Body of pancreas (tissue), 4 donors: Measurements from ENCODE around the gene DSCAM. TPM values are rescaled to one million over a fixed set of nuclear protein-coding genes. Genes with fewer than 3 reads are reported as not detected.

Source experiments
- ATAC-seq: fragments of 150-250 bp; one replicate; pipeline ENCODE4 v1.9.1; 2016
- DNase-seq, 4 donors: peaks; one replicate each; pipeline ENCODE4 v3.0.0-alpha.2; 2019
- H3K27ac ChIP-seq, 4 donors: fragments of 200-600 bp; sonication (generic); 1 replicate in 3 of 4; 2 replicates in 1 of 4; pipeline versions ENCODE4 v1.5.1 to v1.6.1; 2016 to 2019; ENCODE audit warnings: mild to moderate bottlenecking in 1 of 4, mixed read lengths in 1 of 4, moderate library complexity in 1 of 4
- H3K27me3 ChIP-seq, 2 donors: fragments of 200-600 bp; sonication (generic); one replicate each; pipeline ENCODE4 v1.6.0; 2016; ENCODE audit warnings: mild to moderate bottlenecking in 1 of 2
- H3K36me3 ChIP-seq, 2 donors: fragments of 200-600 bp; sonication (generic); replicated peaks in 1 of 2; 2 replicates each; pipeline ENCODE4 v1.5.1; 2016; ENCODE audit warnings: low read depth in 2 of 2; ENCODE audit not compliant: insufficient read depth in 1 of 2
- H3K4me1 ChIP-seq: fragments of 200-600 bp; sonication (generic); one replicate; pipeline ENCODE4 v1.6.0; 2016
- H3K4me3 ChIP-seq, 2 donors: fragments of 200-600 bp; sonication (generic); 1 replicate in 1 of 2; 2 replicates in 1 of 2; pipeline ENCODE4 v1.5.1; 2016 to 2019
- H3K9me3 ChIP-seq, 3 donors: fragments of 200-600 bp; sonication (generic); 1 replicate in 2 of 3; 2 replicates in 1 of 3; pipeline ENCODE4 v1.5.1; 2016
- CTCF ChIP-seq, 7 experiments: fragments of 450-650 bp in 4 of 7; fragments of 200-600 bp in 3 of 7; sonication (generic) in 3 of 7; IDR thresholded peaks; one replicate each; pipeline ENCODE4 v1.5.1; 2016 to 2019; ENCODE audit warnings: antibody characterized with exemption in 7 of 7
- POLR2A ChIP-seq, 3 donors: fragments of 450-650 bp; IDR thresholded peaks; one replicate each; pipeline ENCODE4 v1.6.1; 2016; ENCODE audit warnings: antibody characterized with exemption in 3 of 3, mild to moderate bottlenecking in 2 of 3
- WGBS, 2 donors: methylation state at CpG; one replicate each; pipeline ENCODE4 v1.1.5; 2017; 5-methylcytosine and 5-hydroxymethylcytosine counted together
- intact Hi-C: fragments of 100-400 bp; cut with DNase I; formaldehyde crosslinking; loops from one replicate; pipeline ENCODE4 v1.15.1; 2023
- total RNA-seq, 2 donors: library from RNA; depleted of rRNA; stranded (reverse); fragments of >200 nt; gene quantifications; one replicate each; pipeline ENCODE4 v1.1.0, GENCODE V29; 2016

DSCAM gene
- total RNA-seq, 2 donors from 2014 or later = 0.26 TPM; not detected in 1

DNA sequence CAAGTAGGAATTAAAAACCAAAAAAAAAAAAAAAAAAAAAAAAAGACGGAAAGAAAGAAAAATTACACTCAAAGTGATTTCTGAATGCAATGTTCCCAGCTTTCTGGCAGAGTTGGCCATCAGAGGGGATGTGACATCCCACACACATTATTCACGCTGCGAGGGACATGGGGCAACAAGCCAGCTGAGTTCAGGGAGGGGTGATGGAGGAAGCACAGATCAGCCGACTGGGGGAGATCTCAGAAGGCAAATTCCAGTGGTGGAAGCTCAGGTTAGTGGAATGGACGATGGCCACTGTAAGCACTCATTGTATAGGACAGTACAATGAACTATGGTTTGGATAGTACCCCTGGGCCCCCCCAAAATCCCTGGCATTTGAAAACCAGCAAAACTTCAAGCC lies 667.8 kb downstream of the DSCAM start:
- no peak overlapping the region for H3K4me3 ChIP-seq
- ATAC-seq = no peak
- WGBS, 2 donors = 22 to 40% methylated on average over 5 of the region's 5 CpGs
- no peak overlapping the region for H3K27ac ChIP-seq
- H3K36me3 ChIP-seq = no peaks in the 10 kb centered on the region
- no peaks in the 10 kb centered on the region for H3K9me3 ChIP-seq
- H3K27me3 ChIP-seq = no peaks in the 10 kb centered on the region
- peak in 3 of 4 donors; percentile 15 to 34 (median 23) for DNase-seq
- no peaks in the 10 kb centered on the region for H3K4me1 ChIP-seq
- no peak for TF ChIP-seq POLR2A (IDR thresholded peaks at IDR 0.05)
- TF ChIP-seq CTCF (IDR thresholded peaks at IDR 0.05) = no peak
- intact Hi-C loops = no loop called here

- Histone ChIP-seq H3K4me3 (no peak overlapping the region), H3K9me3 (no peaks in the 10 kb centered on the region), H3K27me3 (no peaks in the 10 kb centered on the region), H3K36me3 (no peaks in the 10 kb centered on the region), H3K27ac (no peak overlapping the region), H3K4me1 (no peaks in the 10 kb centered on the region)
- no peak for TF ChIP-seq POLR2A (IDR thresholded peaks at IDR 0.05)
- TF ChIP-seq CTCF (IDR thresholded peaks at IDR 0.05) = no peak
- DNase-seq = no peak
- intact Hi-C loops = no loop called here
- ATAC-seq = no peak
- WGBS, 2 donors = 74 to 76% methylated on average over 19 of the region's 19 CpGs
Observed at GRCh38 chr21:40178726-40179125, 668.2 kb downstream of the DSCAM start.

DNA sequence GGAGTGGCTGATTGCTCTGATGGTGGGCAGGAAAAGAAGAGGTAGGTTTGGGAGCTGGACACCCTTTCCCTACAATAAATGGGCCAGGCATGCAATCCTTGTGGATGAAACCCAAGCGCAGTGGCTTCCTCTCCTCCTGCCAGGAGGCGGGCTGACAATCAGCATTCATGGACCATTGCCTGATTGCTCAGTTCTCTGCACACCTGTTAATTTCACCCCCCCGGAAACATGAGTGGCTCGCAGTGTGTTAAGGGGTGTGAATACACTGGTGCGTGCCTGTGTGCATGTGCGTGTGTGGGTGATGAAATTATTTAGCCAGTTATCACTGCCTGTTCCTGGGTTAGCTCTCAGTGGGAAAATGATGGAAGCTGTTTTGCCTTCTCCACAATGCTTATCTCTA lies 669.0 kb downstream of the DSCAM start:
- TF ChIP-seq CTCF (IDR thresholded peaks at IDR 0.05) (no peak), POLR2A (IDR thresholded peaks at IDR 0.05) (no peak)

GRCh38 chr21:40176724-40177123 lies 670.2 kb downstream of the DSCAM start:
- DNase-seq (peak in 3 of 4 donors; percentile 14 to 34 (median 19)), ATAC-seq (no peak)
- H3K4me1 ChIP-seq = no peaks in the 10 kb centered on the region
- WGBS, 2 donors = 12 to 14% methylated on average over 5 of the region's 5 CpGs
- H3K27me3 ChIP-seq = no peaks in the 10 kb centered on the region
- H3K4me3 ChIP-seq = no peak overlapping the region
- no peaks in the 10 kb centered on the region for H3K36me3 ChIP-seq
- TF ChIP-seq POLR2A (IDR thresholded peaks at IDR 0.05) (no peak), CTCF (IDR thresholded peaks at IDR 0.05) (no peak)
- no peak overlapping the region for H3K27ac ChIP-seq
- intact Hi-C loops = no loop called here
- no peaks in the 10 kb centered on the region for H3K9me3 ChIP-seq

More for the DNA sequence above, 669.0 kb downstream of the DSCAM start:
- Histone ChIP-seq H3K36me3 (no peaks in the 10 kb centered on the region), H3K9me3 (no peaks in the 10 kb centered on the region), H3K4me1 (no peaks in the 10 kb centered on the region), H3K4me3 (no peak overlapping the region), H3K27me3 (no peaks in the 10 kb centered on the region), H3K27ac (no peak overlapping the region)
- intact Hi-C loops = no loop called here
- 71% methylated on average over 6 of the region's 6 CpGs for WGBS, 2 donors
- DNase-seq (peak in 2 of 4 donors; percentile 12 to 16), ATAC-seq (no peak)

- Histone ChIP-seq H3K27ac (no peak overlapping the region), H3K36me3 (no peaks in the 10 kb centered on the region), H3K27me3 (no peaks in the 10 kb centered on the region), H3K4me1 (no peaks in the 10 kb centered on the region), H3K4me3 (no peak overlapping the region), H3K9me3 (no peaks in the 10 kb centered on the region)
- DNase-seq (no peak), ATAC-seq (no peak)
- 49 to 64% methylated on average over 6 of the region's 6 CpGs for WGBS, 2 donors
- no peak for TF ChIP-seq CTCF (IDR thresholded peaks at IDR 0.05)
- no peak for TF ChIP-seq POLR2A (IDR thresholded peaks at IDR 0.05)
- intact Hi-C loops = no loop called here
Observed at GRCh38 chr21:40173816-40174215, 673.1 kb downstream of the DSCAM start.
